Measurements from ENCODE around the gene LRRC3C.
"Not testable (repeated sequence)": the region's sequence is repeated elsewhere in the genome, so short reads cannot be mapped to it uniquely, and the experiment has no call there.

DNA sequence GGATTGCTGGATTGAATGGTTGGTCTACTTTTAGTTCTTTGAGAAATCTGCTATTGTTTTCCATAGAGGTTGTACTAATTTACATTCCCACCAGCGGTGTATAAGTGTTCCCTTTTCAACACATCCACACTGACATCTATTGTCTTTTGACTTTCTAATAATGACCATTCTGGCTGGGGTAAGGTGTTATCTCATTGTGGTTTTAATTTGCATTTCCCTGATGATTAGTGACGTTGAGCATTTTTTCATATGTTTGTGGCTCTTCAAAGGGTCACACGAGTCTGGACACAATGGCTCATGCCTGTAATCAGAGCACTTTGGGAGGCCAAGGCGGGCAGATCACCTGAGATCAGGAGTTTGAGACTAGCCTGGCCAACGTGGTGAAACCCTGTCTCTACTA lies 41.4 kb upstream of the LRRC3C start:
- TF ChIP-seq, protein P1, sequence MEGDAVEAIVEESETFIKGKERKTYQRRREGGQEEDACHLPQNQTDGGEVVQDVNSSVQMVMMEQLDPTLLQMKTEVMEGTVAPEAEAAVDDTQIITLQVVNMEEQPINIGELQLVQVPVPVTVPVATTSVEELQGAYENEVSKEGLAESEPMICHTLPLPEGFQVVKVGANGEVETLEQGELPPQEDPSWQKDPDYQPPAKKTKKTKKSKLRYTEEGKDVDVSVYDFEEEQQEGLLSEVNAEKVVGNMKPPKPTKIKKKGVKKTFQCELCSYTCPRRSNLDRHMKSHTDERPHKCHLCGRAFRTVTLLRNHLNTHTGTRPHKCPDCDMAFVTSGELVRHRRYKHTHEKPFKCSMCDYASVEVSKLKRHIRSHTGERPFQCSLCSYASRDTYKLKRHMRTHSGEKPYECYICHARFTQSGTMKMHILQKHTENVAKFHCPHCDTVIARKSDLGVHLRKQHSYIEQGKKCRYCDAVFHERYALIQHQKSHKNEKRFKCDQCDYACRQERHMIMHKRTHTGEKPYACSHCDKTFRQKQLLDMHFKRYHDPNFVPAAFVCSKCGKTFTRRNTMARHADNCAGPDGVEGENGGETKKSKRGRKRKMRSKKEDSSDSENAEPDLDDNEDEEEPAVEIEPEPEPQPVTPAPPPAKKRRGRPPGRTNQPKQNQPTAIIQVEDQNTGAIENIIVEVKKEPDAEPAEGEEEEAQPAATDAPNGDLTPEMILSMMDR (IDR thresholded peaks at IDR 0.05), result not testable (repeated sequence)
- not testable (repeated sequence) for TF ChIP-seq POLR2A (IDR thresholded peaks at IDR 0.05)
